H9 (cell line): ENCODE data around the gene MICAL3. TPM values are rescaled to one million over a fixed set of nuclear protein-coding genes. Genes with fewer than 3 reads are reported as not detected.

Experiments used
- DNase-seq: peaks from one replicate; pipeline ENCODE4 v3.0.0-alpha.2; 2017
- H2AFZ ChIP-seq: one replicate; pipeline ENCODE4 v1.6.1; 2013; ENCODE audit warnings: mild to moderate bottlenecking, low read length, control low read depth, moderate library complexity
- H2AK5ac ChIP-seq: 2 replicates; pipeline ENCODE4 v1.6.1; 2013; ENCODE audit warnings: low read length, control low read depth, mixed read lengths; ENCODE audit not compliant: insufficient read length
- H2BK120ac ChIP-seq: one replicate; pipeline ENCODE4 v1.6.1; 2013; ENCODE audit warnings: low read depth, mild to moderate bottlenecking, low read length, control low read depth, inconsistent platforms; ENCODE audit not compliant: poor library complexity, severe bottlenecking
- H2BK12ac ChIP-seq: 2 replicates; pipeline ENCODE4 v1.6.1; 2013; ENCODE audit warnings: low read length, control low read depth, mixed read lengths, low read depth; ENCODE audit not compliant: insufficient read length
- H2BK15ac ChIP-seq: 2 replicates; pipeline ENCODE4 v1.6.1; 2013; ENCODE audit warnings: low read depth, low read length, control low read depth
- H2BK20ac ChIP-seq: one replicate; pipeline ENCODE4 v1.6.1; 2013; ENCODE audit warnings: low read depth, mild to moderate bottlenecking, low read length, control low read depth, inconsistent platforms; ENCODE audit not compliant: poor library complexity, severe bottlenecking
- H2BK5ac ChIP-seq: 2 replicates; pipeline ENCODE4 v1.6.1; 2013; ENCODE audit warnings: low read length, control low read depth, mixed read lengths; ENCODE audit not compliant: insufficient read length
- H3K14ac ChIP-seq: 2 replicates; pipeline ENCODE4 v1.6.1; 2013; ENCODE audit warnings: low read length, control low read depth; ENCODE audit not compliant: insufficient read depth
- H3K18ac ChIP-seq: 2 replicates; pipeline ENCODE4 v1.6.1; 2013; ENCODE audit warnings: low read depth, mild to moderate bottlenecking, mixed read lengths, low read length, control low read depth; ENCODE audit not compliant: insufficient read length
- H3K23ac ChIP-seq: 2 replicates; pipeline ENCODE4 v1.6.1; 2013; ENCODE audit warnings: low read length, control low read depth, mixed read lengths, low read depth; ENCODE audit not compliant: insufficient read length
- H3K23me2 ChIP-seq: 2 replicates; pipeline ENCODE4 v1.6.1; 2013; ENCODE audit warnings: low read depth, mild to moderate bottlenecking, mixed read lengths, low read length, control low read depth; ENCODE audit not compliant: insufficient read length, poor library complexity, severe bottlenecking
- H3K27ac ChIP-seq: 2 replicates; pipeline ENCODE4 v1.5.1; 2013; ENCODE audit warnings: low read length, control low read depth, mixed read lengths, low read depth; ENCODE audit not compliant: insufficient read length
- H3K27me3 ChIP-seq: 2 replicates; pipeline ENCODE4 v1.6.1; 2013; ENCODE audit warnings: low read length, control low read depth, inconsistent platforms; ENCODE audit not compliant: insufficient read depth
- H3K4ac ChIP-seq: 2 replicates; pipeline ENCODE4 v1.6.1; 2013; ENCODE audit warnings: low read depth, mild to moderate bottlenecking, control low read depth, inconsistent platforms, low read length, moderate library complexity
- H3K4me1 ChIP-seq: 2 replicates; pipeline ENCODE4 v1.6.1; 2013; ENCODE audit warnings: low read length, control low read depth, inconsistent platforms; ENCODE audit not compliant: insufficient read depth
- H3K4me2 ChIP-seq: 2 replicates; pipeline ENCODE4 v1.6.1; 2013; ENCODE audit warnings: low read length, control low read depth, mixed read lengths; ENCODE audit not compliant: insufficient read length, insufficient read depth
- H3K56ac ChIP-seq: 2 replicates; pipeline ENCODE4 v1.6.1; 2013; ENCODE audit warnings: low read depth, mild to moderate bottlenecking, mixed read lengths, low read length, control low read depth; ENCODE audit not compliant: insufficient read length
- H3K79me1 ChIP-seq: 2 replicates; pipeline ENCODE4 v1.6.1; 2013; ENCODE audit warnings: low read depth, mild to moderate bottlenecking, moderate library complexity, low read length, control low read depth, inconsistent platforms; ENCODE audit not compliant: insufficient read depth, poor library complexity, severe bottlenecking
- H3K79me2 ChIP-seq: 2 replicates; pipeline ENCODE4 v1.6.1; 2013; ENCODE audit warnings: low read length, control low read depth, inconsistent platforms; ENCODE audit not compliant: insufficient read depth
- H3K9ac ChIP-seq: 2 replicates; pipeline ENCODE4 v1.6.1; 2013; ENCODE audit warnings: low read length, control low read depth, mixed read lengths; ENCODE audit not compliant: insufficient read length; ENCODE audit errors: extremely low read depth
- H3K9me3 ChIP-seq: one replicate; pipeline ENCODE4 v1.6.1; 2013; ENCODE audit warnings: low read depth, low read length, inconsistent platforms; ENCODE audit not compliant: control insufficient read depth
- H3T11ph ChIP-seq: one replicate; pipeline ENCODE4 v1.6.1; 2013; ENCODE audit warnings: mild to moderate bottlenecking, low read length, control low read depth, inconsistent platforms
- H4K20me1 ChIP-seq: one replicate; pipeline ENCODE4 v1.6.1; 2013; ENCODE audit not compliant: control insufficient read depth, insufficient read length, insufficient read depth
- H4K5ac ChIP-seq: 2 replicates; pipeline ENCODE4 v1.6.1; 2013; ENCODE audit warnings: low read depth, mild to moderate bottlenecking, mixed read lengths, low read length, control low read depth; ENCODE audit not compliant: insufficient read length
- H4K8ac ChIP-seq: replicated peaks from 2 replicates; pipeline ENCODE4 v1.6.1; 2013; ENCODE audit warnings: low read length, control low read depth, mixed read lengths, low read depth; ENCODE audit not compliant: insufficient read length
- H4K91ac ChIP-seq: 2 replicates; pipeline ENCODE4 v1.6.1; 2013; ENCODE audit warnings: low read depth, mild to moderate bottlenecking, moderate library complexity, mixed read lengths, low read length, control low read depth; ENCODE audit not compliant: insufficient read length
- H3K27ac Mint-ChIP-seq, 3 experiments: 2 replicates in 2 of 3; 3 replicates in 1 of 3; pipeline ENCODE4 v1.8.0; 2020 to 2021; ENCODE audit warnings: mixed read lengths in 3 of 3, mild to moderate bottlenecking in 1 of 3, moderate library complexity in 1 of 3
- H3K27me3 Mint-ChIP-seq: 2 replicates; pipeline ENCODE4 v1.8.0; 2021; ENCODE audit warnings: low read depth, mild to moderate bottlenecking, moderate library complexity, mixed read lengths
- H3K36me3 Mint-ChIP-seq, 3 experiments: 2 replicates in 2 of 3; 3 replicates in 1 of 3; pipeline ENCODE4 v1.8.0; 2020 to 2021; ENCODE audit warnings: low read depth in 3 of 3, mixed read lengths in 3 of 3; ENCODE audit not compliant: insufficient read depth in 1 of 3
- H3K4me1 Mint-ChIP-seq, 2 experiments: 2 replicates each; pipeline ENCODE4 v1.8.0; 2020; ENCODE audit warnings: mixed read lengths in 2 of 2
- H3K4me3 Mint-ChIP-seq, 2 experiments: 2 replicates in 1 of 2; 3 replicates in 1 of 2; pipeline ENCODE4 v1.8.0; 2020 to 2021; ENCODE audit warnings: mild to moderate bottlenecking in 2 of 2, mixed read lengths in 2 of 2, moderate library complexity in 1 of 2
- H3K9me3 Mint-ChIP-seq, 2 experiments: 2 replicates in 1 of 2; 3 replicates in 1 of 2; pipeline ENCODE4 v1.8.0; 2020; ENCODE audit warnings: mild to moderate bottlenecking in 2 of 2, mixed read lengths in 2 of 2, moderate library complexity in 1 of 2
- CTCF ChIP-seq: fragments of 200-600 bp; sonication (generic); conservative IDR thresholded peaks from 3 replicates; pipeline ENCODE4 v1.8.0; 2021; ENCODE audit warnings: antibody characterized with exemption, mild to moderate bottlenecking
- WGBS: extraction: QIAGEN DNeasy Blood & Tissue Kit; methylation state at CpG from one replicate; pipeline ENCODE4 v1.1.7; 2013; ENCODE audit warnings: missing lambda C conversion rate, low lambda C conversion rate, mixed read lengths; ENCODE audit not compliant: insufficient read length; ENCODE audit errors: extremely low coverage; 5-methylcytosine and 5-hydroxymethylcytosine counted together
- total RNA-seq: library from RNA; stranded (reverse); gene quantifications from 2 replicates; pipeline ENCODE4 v1.2.1, GENCODE V29; 2021

The MICAL3 gene
- total RNA-seq, 1 experiment from 2014 or later, result 50.2 TPM

- no CpG with 5 or more reads among the region's 10 CpGs for WGBS
- Histone ChIP-seq H2BK12ac (no peak overlapping the region), H2AK5ac (no peak overlapping the region), H3K23ac (no peak overlapping the region), H3K9ac (no peak overlapping the region), H2AFZ (no peak overlapping the region), H3K23me2 (no peaks in the 10 kb centered on the region), H4K20me1 (peaks cover 2% of the 10 kb centered on the region), H4K8ac (no peak overlapping the region), H3T11ph (no peak overlapping the region), H3K4ac (no peak overlapping the region), H3K14ac (no peak overlapping the region), H2BK5ac (no peak overlapping the region), H3K79me2 (no peaks in the 10 kb centered on the region), H4K91ac (no peak overlapping the region), H2BK120ac (no peak overlapping the region), H3K27me3 (no peaks in the 10 kb centered on the region), H3K4me1 (no peaks in the 10 kb centered on the region), H3K18ac (no peak overlapping the region), H3K9me3 (no peaks in the 10 kb centered on the region), H4K5ac (no peak overlapping the region), H2BK20ac (no peak overlapping the region), H3K56ac (no peak overlapping the region), H2BK15ac (no peak overlapping the region), H3K27ac (no peak overlapping the region), H3K4me2 (no peak overlapping the region), H3K79me1 (no peaks in the 10 kb centered on the region)
- Mint-ChIP-seq H3K27me3 (no peaks in the 10 kb centered on the region; the same call in 1 of the 2 replicates), H3K27ac (no peak overlapping the region; a peak in 1 of 7 replicates), H3K4me1 (peaks cover 10 to 20% of the 10 kb centered on the region in 2 experiments), H3K36me3 (no peaks in the 10 kb centered on the region; a peak in 1 of 7 replicates), H3K9me3 (peaks cover 0 to 2% of the 10 kb centered on the region in 2 experiments; a peak in 1 of 5 replicates), H3K4me3 (no peak overlapping the region)
- no peak for DNase-seq
- TF ChIP-seq CTCF, result no peak
Observed at GRCh38 chr22:17746916-17747315, 277.4 kb downstream of the MICAL3 start.
